Measurements from ENCODE around the gene CCDC6.

DNA sequence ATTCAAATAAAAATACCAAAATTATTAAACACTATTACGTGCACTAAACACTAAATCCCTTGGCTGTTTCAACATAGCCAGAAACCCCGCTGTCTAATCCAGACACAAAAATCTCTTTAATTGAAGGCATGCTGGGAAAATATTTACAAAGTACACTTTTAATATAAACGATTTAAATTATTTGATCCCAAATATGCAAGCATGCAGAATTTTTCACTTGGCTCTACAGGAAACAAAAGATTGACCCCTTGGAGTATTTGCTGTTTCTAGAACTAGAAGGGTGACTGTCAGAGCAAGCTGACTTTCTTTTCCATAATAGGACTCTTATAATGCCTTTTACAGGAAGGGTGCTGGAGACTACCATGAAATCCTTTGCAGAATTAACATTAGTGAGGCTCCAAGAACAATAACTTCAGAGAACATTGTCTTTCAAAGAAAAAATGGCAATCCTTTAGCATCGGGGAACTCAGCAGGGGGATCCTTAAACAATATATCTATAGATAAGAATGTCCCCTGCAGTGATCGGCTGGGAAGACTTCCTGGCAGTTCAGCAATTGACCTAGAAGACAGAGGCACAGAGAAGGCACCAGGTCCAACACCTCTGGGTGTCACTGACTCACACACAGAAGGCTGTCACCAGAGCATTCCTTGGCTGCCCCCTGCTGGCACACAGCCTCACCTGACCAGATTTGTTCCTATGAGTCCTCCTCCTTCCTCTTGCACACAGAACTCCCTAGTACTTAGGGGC is 97.3 kb downstream of the CCDC6 start:
- TF ChIP-seq, protein P1, sequence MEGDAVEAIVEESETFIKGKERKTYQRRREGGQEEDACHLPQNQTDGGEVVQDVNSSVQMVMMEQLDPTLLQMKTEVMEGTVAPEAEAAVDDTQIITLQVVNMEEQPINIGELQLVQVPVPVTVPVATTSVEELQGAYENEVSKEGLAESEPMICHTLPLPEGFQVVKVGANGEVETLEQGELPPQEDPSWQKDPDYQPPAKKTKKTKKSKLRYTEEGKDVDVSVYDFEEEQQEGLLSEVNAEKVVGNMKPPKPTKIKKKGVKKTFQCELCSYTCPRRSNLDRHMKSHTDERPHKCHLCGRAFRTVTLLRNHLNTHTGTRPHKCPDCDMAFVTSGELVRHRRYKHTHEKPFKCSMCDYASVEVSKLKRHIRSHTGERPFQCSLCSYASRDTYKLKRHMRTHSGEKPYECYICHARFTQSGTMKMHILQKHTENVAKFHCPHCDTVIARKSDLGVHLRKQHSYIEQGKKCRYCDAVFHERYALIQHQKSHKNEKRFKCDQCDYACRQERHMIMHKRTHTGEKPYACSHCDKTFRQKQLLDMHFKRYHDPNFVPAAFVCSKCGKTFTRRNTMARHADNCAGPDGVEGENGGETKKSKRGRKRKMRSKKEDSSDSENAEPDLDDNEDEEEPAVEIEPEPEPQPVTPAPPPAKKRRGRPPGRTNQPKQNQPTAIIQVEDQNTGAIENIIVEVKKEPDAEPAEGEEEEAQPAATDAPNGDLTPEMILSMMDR (IDR thresholded peaks at IDR 0.05; ENCODE audit: poor library complexity): peak; percentile 68
- TF ChIP-seq EZH2 (IDR thresholded peaks at IDR 0.05; ENCODE audit: borderline replicate concordance) (no peak), EZH2phosphoT487 (IDR thresholded peaks at IDR 0.05; ENCODE audit: low read depth, severe bottlenecking, unreplicated experiment) (no peak)
